Measurements from ENCODE around the gene TSPYL2. TPM values are rescaled to one million over a fixed set of nuclear protein-coding genes. Genes with fewer than 3 reads are reported as not detected.

TSPYL2 gene
- total RNA-seq, 4 donors from 2014 or later, result 30.9 to 83.1 (median 49.1) TPM

DNA sequence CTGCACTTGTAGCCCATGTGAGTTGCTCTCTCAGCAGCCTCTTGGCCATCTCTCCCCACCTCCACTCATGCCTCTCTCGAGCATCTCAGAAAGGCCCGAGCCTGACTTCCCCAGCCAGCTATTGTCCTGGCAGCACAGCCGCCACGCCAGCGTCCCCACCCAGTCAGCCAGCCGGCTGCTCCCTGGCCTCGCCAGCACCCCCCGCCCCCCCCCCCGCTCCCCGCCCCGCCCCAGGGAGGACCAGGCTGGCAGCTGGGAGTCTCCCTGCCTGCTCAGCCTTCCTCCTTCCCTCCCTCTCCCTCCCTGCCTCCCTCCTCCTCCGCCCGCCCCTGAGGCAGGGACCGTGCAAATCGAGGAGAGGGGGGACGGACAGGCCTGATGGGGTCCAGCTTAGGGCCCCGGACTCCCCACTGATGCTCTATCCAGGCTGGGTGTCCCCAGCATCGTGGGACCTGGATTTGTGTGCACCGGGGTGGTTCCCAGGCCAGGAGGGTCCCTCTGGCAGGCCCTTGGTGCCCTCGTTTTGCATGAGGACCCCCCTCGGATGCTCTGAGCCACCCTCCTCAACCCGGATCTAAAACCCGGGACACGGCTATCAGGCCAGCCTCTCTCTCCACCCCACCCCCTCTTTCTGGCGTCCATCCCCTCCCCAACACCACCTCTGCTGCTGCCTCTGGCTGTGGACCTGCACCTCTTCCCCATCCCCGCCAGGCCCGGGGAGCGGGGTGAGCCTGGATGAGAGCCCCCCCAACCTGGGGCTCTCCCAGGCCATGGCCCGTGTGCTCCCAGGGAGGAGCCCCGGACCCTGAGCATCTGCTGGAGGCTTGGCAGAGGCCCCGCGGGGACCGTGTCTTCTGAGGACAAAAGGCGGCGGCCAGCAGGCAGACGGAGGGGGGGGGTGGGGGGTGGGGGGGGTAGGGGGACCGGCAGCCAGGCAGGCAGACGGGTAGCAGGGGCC is 33.7 kb upstream of the TSPYL2 start, which contains the start of gene GPR173:
TSS of gene GPR173 (plus strand) at position 621 of the 958 bp plus-strand sequence. CDS start 27,833 bp downstream, outside the sequence.
- no peak within 1 kb of the TSS for H3K27ac ChIP-seq
- WGBS, 2 donors, result 0 to 3% methylated on average over 4 to 5 of the region's 38 CpGs

DNA sequence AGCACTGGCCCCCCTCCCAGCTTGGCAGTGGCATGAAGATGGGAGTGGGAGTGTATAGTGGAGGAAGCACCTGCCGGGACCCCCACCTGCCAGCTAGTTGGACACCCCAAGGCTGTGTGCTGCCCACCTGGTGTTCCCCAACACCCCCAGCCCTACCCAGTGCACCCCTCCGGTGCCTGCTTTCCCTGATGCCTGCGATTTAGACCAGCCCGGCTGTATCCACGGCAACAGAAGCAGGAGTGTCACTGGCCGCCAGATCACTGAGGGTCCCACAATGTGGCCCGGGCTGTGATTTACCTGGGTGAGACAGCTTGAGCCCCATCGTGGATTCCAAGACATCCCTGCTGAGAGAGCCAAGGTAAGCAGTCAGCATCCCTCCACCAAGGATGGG is 33.0 kb upstream of the TSPYL2 start:
- 18% methylated on average over 2 of the region's 8 CpGs; no CpG with 5 or more reads in 1 of the 2 donors for WGBS, 2 donors
- H3K4me1 ChIP-seq, result no peaks in the 10 kb centered on the region
- no peaks in the 10 kb centered on the region for H3K36me3 ChIP-seq
- no peak for DNase-seq
- TF ChIP-seq POLR2A (IDR thresholded peaks at IDR 0.05), result no peak
- no peak for TF ChIP-seq CTCF (IDR thresholded peaks at IDR 0.05)
- no peak overlapping the region for H3K27ac ChIP-seq
- H3K9me3 ChIP-seq, result no peaks in the 10 kb centered on the region
- intact Hi-C loops (cut with DNase I), result no loop called here
- H3K4me3 ChIP-seq (replicated peaks in 1 of 3), result peak overlapping the region in 1 of 3 donors; percentile 17
- H3K27me3 ChIP-seq, result no peaks in the 10 kb centered on the region

More for the DNA sequence above, 33.7 kb upstream of the TSPYL2 start, which contains the start of gene GPR173:
- DNase-seq, result no peak
- H3K9me3 ChIP-seq, result no peaks in the 10 kb centered on the region
- intact Hi-C loops (cut with DNase I), result no loop called here
- H3K4me1 ChIP-seq, result no peaks in the 10 kb centered on the region
- H3K4me3 ChIP-seq (replicated peaks in 1 of 3), result peak within 1 kb of the TSS in 1 of 3 donors; percentile 17
- H3K36me3 ChIP-seq, result no peaks in the 10 kb centered on the region
- TF ChIP-seq POLR2A (IDR thresholded peaks at IDR 0.05), result no peak
- TF ChIP-seq CTCF (IDR thresholded peaks at IDR 0.05), result no peak
- no peaks in the 10 kb centered on the region for H3K27me3 ChIP-seq

- intact Hi-C loops (cut with DNase I), result no loop called here
- TF ChIP-seq CTCF (IDR thresholded peaks at IDR 0.05) (no peak), POLR2A (IDR thresholded peaks at IDR 0.05) (no peak)
- DNase-seq, result no peak
- Histone ChIP-seq H3K9me3 (no peaks in the 10 kb centered on the region), H3K27me3 (no peaks in the 10 kb centered on the region), H3K27ac (no peak overlapping the region), H3K4me1 (no peaks in the 10 kb centered on the region), H3K4me3 (replicated peaks in 1 of 3) (no peak overlapping the region), H3K36me3 (no peaks in the 10 kb centered on the region)
- WGBS, 2 donors, result 75 to 85% methylated on average over 5 to 6 of the region's 6 CpGs
These were observed 31.3 kb upstream of the TSPYL2 start for GRCh38 chrX:53050841-53051240.

DNA sequence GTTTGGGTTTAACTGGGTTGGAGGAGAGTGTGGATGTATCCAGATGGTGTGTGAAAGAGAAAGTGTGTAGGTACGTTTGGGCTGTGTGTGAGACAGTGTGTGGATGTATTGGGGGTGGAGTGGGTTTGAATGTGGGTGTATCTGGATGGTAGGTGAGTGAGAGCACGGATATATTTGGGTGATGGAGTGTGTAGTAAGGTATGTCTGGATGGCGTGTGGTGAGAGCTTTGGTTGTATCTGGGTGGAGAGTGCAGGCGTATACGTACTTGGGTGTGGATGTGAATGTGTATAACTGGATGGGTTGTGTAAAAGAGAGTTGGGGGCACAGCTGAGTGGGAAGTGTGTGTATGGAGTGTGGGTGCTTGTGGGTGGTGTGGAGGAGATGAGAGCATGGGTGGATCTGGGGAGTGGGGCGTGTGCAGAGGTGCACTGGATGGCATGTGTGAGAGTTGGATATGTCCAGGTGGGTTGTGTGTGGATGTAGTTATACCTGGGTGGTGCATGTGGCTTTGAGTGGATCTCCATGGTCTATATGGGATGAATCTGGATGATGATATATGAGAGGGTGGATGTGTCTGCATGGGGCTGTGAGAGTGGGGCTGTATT is 26.8 kb upstream of the TSPYL2 start:
- Histone ChIP-seq H3K27ac (no peak overlapping the region), H3K9me3 (no peaks in the 10 kb centered on the region), H3K36me3 (no peaks in the 10 kb centered on the region), H3K27me3 (no peaks in the 10 kb centered on the region), H3K4me3 (replicated peaks in 1 of 3) (no peak overlapping the region), H3K4me1 (no peaks in the 10 kb centered on the region)
- no peak for DNase-seq
- 90% methylated on average over 6 of the region's 6 CpGs for WGBS, 2 donors
- intact Hi-C loops (cut with DNase I), result no loop called here
- TF ChIP-seq CTCF (IDR thresholded peaks at IDR 0.05), result no peak
- TF ChIP-seq POLR2A (IDR thresholded peaks at IDR 0.05), result no peak

GRCh38 chrX:53056292-53056691 is 25.9 kb upstream of the TSPYL2 start:
- no peaks in the 10 kb centered on the region for H3K4me1 ChIP-seq
- DNase-seq, result no peak
- WGBS, 2 donors, result 91 to 95% methylated on average over 5 of the region's 5 CpGs

More at GRCh38 chrX:53056292-53056691, 25.9 kb upstream of the TSPYL2 start:
- H3K4me3 ChIP-seq (replicated peaks in 1 of 3), result no peak overlapping the region
- H3K27ac ChIP-seq, result no peak overlapping the region
- TF ChIP-seq CTCF (IDR thresholded peaks at IDR 0.05) (no peak), POLR2A (IDR thresholded peaks at IDR 0.05) (no peak)
- intact Hi-C loops (cut with DNase I), result no loop called here
- H3K27me3 ChIP-seq, result no peaks in the 10 kb centered on the region
- no peaks in the 10 kb centered on the region for H3K9me3 ChIP-seq
- H3K36me3 ChIP-seq, result no peaks in the 10 kb centered on the region
